Measurements from ENCODE around the gene CLCF1.

DNA sequence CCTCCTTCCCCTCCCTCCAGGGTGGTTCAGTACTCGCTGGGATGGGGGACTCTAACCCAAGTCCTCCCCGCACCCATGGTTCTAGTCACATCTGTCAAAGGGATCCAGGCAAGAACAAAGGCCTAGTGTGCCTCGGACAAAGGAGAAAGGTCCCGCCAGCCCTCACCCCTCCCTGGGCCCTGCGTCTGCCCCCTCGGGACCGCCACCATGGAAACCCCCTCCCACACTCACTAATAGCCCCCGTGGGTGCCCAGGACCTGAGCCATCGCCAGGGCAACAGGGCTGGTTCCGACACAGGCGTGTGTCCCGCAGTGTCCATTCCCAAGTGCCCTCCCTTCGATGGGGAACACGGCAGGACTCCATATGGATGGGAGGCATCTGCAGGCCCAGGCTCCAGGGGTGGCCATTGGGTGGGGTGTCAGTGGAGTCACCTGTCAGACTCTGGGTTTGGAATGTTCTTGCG, 37.0 kb upstream of the CLCF1 start:
- TF ChIP-seq, protein P1, sequence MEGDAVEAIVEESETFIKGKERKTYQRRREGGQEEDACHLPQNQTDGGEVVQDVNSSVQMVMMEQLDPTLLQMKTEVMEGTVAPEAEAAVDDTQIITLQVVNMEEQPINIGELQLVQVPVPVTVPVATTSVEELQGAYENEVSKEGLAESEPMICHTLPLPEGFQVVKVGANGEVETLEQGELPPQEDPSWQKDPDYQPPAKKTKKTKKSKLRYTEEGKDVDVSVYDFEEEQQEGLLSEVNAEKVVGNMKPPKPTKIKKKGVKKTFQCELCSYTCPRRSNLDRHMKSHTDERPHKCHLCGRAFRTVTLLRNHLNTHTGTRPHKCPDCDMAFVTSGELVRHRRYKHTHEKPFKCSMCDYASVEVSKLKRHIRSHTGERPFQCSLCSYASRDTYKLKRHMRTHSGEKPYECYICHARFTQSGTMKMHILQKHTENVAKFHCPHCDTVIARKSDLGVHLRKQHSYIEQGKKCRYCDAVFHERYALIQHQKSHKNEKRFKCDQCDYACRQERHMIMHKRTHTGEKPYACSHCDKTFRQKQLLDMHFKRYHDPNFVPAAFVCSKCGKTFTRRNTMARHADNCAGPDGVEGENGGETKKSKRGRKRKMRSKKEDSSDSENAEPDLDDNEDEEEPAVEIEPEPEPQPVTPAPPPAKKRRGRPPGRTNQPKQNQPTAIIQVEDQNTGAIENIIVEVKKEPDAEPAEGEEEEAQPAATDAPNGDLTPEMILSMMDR (IDR thresholded peaks at IDR 0.05; ENCODE audit: low read depth, low read length, poor library complexity, severe bottlenecking) = no peak
- no peak for TF ChIP-seq EZH2phosphoT487 (IDR thresholded peaks at IDR 0.05; ENCODE audit: borderline replicate concordance, low read length)
